Endothelial cell of umbilical vein (primary cell): ENCODE data around the gene CIDEA. TPM values are rescaled to one million over a fixed set of nuclear protein-coding genes. Genes with fewer than 3 reads are reported as not detected.

Source experiments
- BruUV-seq: library from RNA; stranded (reverse); fragments of 400-500 nt; replicated peaks from 2 replicates; lab custom pipeline; 2021; lab: Mats Ljungman, UMichigan
- CTCF ChIA-PET: fragments of 300-600, 350-600 bp; sonication (Branson Sonifier 250); formaldehyde crosslinking; loops from one replicate; lab custom pipeline; 2021; ENCODE audit warnings: antibody characterized with exemption, inconsistent platforms; lab: Charles Lee
- POLR2A ChIA-PET: fragments of 300-600, 350-600 bp; sonication (Branson Sonifier 250); formaldehyde crosslinking; loops from one replicate; lab custom pipeline; 2021; ENCODE audit warnings: antibody characterized with exemption, inconsistent platforms; lab: Charles Lee
- DNase-seq: peaks from one replicate; pipeline ENCODE4 v3.0.0-alpha.2; 2011; ENCODE audit warnings: low read depth, low spot score
- FAIRE-seq: peaks from 2 replicates; lab custom pipeline; 2011; peaks lifted over from hg19 to GRCh38; lab: Jason Lieb, UNC
- H2AFZ ChIP-seq: 2 replicates; pipeline ENCODE4 v1.6.0; 2012; ENCODE audit warnings: low read depth, low read length, control low read depth, inconsistent platforms
- H3K27ac ChIP-seq: 2 replicates; pipeline ENCODE4 v1.5.1; 2011; ENCODE audit warnings: low read depth, mild to moderate bottlenecking, control low read depth, low read length, moderate library complexity; ENCODE audit not compliant: insufficient read depth
- H3K27me3 ChIP-seq, 2 experiments: 2 replicates each; pipeline versions ENCODE4 v1.6.0 to v1.6.1; 2011; ENCODE audit warnings: low read length in 2 of 2, mixed read lengths in 1 of 2; ENCODE audit not compliant: control insufficient read depth in 2 of 2, insufficient read depth in 2 of 2
- H3K36me3 ChIP-seq, 2 experiments: 2 replicates in 1 of 2; 3 replicates in 1 of 2; pipeline ENCODE4 v1.5.1; 2011; ENCODE audit warnings: low read length in 2 of 2, mild to moderate bottlenecking in 1 of 2, moderate library complexity in 1 of 2; ENCODE audit not compliant: control insufficient read depth in 2 of 2, insufficient read depth in 2 of 2; ENCODE audit errors: extremely low read depth in 1 of 2
- H3K4me1 ChIP-seq: 3 replicates; pipeline ENCODE4 v1.5.1; 2011; ENCODE audit warnings: mild to moderate bottlenecking, low read length; ENCODE audit not compliant: control insufficient read depth, insufficient read depth; ENCODE audit errors: extremely low read depth
- H3K4me2 ChIP-seq: 2 replicates; pipeline ENCODE4 v1.6.1; 2011; ENCODE audit warnings: low read length, control low read depth, mixed read lengths; ENCODE audit not compliant: insufficient read depth
- H3K4me3 ChIP-seq, 3 experiments: fragments of 200-600 bp in 1 of 3; sonication (generic), shearing (Covaris generic) in 1 of 3; replicated peaks in 1 of 3; 2 replicates each; pipeline ENCODE4 v1.5.1; 2011 to 2016; ENCODE audit warnings: control low read depth in 3 of 3, low read length in 3 of 3, mild to moderate bottlenecking in 2 of 3, inconsistent platforms in 1 of 3, low read depth in 1 of 3, moderate library complexity in 1 of 3; ENCODE audit not compliant: insufficient read depth in 1 of 3
- H3K79me2 ChIP-seq: 2 replicates; pipeline ENCODE4 v1.6.0; 2012; ENCODE audit warnings: low read length, inconsistent platforms; ENCODE audit not compliant: control insufficient read depth, insufficient read depth
- H3K9ac ChIP-seq: replicated peaks from 2 replicates; pipeline ENCODE3; 2011; ENCODE audit warnings: low read length, control low read depth; ENCODE audit not compliant: insufficient read depth; ENCODE audit errors: extremely low read depth
- H3K9me1 ChIP-seq: replicated peaks from 3 replicates; pipeline ENCODE4 v1.6.0; 2011; ENCODE audit warnings: mild to moderate bottlenecking, low read length; ENCODE audit not compliant: control insufficient read depth, insufficient read depth; ENCODE audit errors: extremely low read depth
- H3K9me3 ChIP-seq: replicated peaks from 2 replicates; pipeline ENCODE4 v1.5.1; 2012; ENCODE audit warnings: low read length, inconsistent platforms; ENCODE audit not compliant: control insufficient read depth, insufficient read depth
- H4K20me1 ChIP-seq: replicated peaks from 2 replicates; pipeline ENCODE3; 2011; ENCODE audit warnings: mild to moderate bottlenecking, low read length; ENCODE audit not compliant: control insufficient read depth, insufficient read depth; ENCODE audit errors: extremely low read depth
- FOS ChIP-seq: IDR thresholded peaks from 2 replicates; pipeline ENCODE4 v1.6.1; 2011; ENCODE audit warnings: mild to moderate bottlenecking, low read length, moderate library complexity, borderline replicate concordance; ENCODE audit not compliant: insufficient read depth
- GATA2 ChIP-seq: IDR thresholded peaks from 2 replicates; pipeline ENCODE4 v1.7.0; 2011; ENCODE audit warnings: low read depth, mild to moderate bottlenecking, moderate library complexity, mixed read lengths, low read length; ENCODE audit not compliant: insufficient read length, insufficient read depth
- JUN ChIP-seq: IDR thresholded peaks from 2 replicates; pipeline ENCODE4 v1.6.1; 2011; ENCODE audit warnings: borderline replicate concordance, low read depth; ENCODE audit not compliant: insufficient read length, insufficient read depth
- MYC ChIP-seq: IDR thresholded peaks from one replicate; pipeline ENCODE4 v1.6.1; 2011; ENCODE audit warnings: mild to moderate bottlenecking, low read depth, low read length
- POLR2AphosphoS5 ChIP-seq: IDR thresholded peaks from 2 replicates; pipeline ENCODE4 v1.6.1; 2012; ENCODE audit warnings: low read depth, mild to moderate bottlenecking, control low read depth, low read length, moderate library complexity; ENCODE audit not compliant: insufficient read depth
- dilution Hi-C: fragments of 300-500 bp; cut with MboI; formaldehyde crosslinking; loops from one replicate; pipeline ENCODE4 v1.15.0; 2019; ENCODE audit warnings: low sequenced_read_pairs; ENCODE audit not compliant: extremely low pct_ligation_motif_present
- intact Hi-C: fragments of 100-400 bp; cut with micrococcal nuclease; formaldehyde crosslinking; loops from one replicate; pipeline ENCODE4 v1.10.0; 2022
- polyA plus RNA-seq, 4 experiments: library from polyadenylated mRNA; depleted of rRNA in 3 of 4; stranded (reverse) in 3 of 4; unstranded in 1 of 4; fragments of >200 nt; gene quantifications; 2 replicates each; pipeline versions ENCODE4 v1.2.1 to v1.2.3, GENCODE V29; 2011 to 2012; ENCODE audit warnings: missing spikeins in 1 of 4
- total RNA-seq: library from RNA; stranded (reverse); gene quantifications from 2 replicates; pipeline ENCODE4 v1.2.3, GENCODE V29; 2021
- TF ChIP-seq, protein P1 (sequence below), 2 donors: IDR thresholded peaks; 1 replicate in 1 of 2; 2 replicates in 1 of 2; pipeline ENCODE4 v1.5.1; 2011; ENCODE audit warnings: low read length in 2 of 2, mild to moderate bottlenecking in 2 of 2, moderate library complexity in 2 of 2, control low read depth in 1 of 2, inconsistent platforms in 1 of 2, low read depth in 1 of 2; ENCODE audit not compliant: insufficient read depth in 1 of 2; ENCODE audit errors: extremely low read depth in 1 of 2
- TF ChIP-seq, protein P2 (sequence below): IDR thresholded peaks from 2 replicates; pipeline ENCODE4 v1.6.1; 2011; ENCODE audit not compliant: insufficient read depth, insufficient read length

Gene CIDEA
- total and polyA plus RNA-seq, 2 donors (not counting 3 experiments of a cell fraction or from before 2014, with no cell fraction given): 0.42 TPM; not detected in 1

DNA sequence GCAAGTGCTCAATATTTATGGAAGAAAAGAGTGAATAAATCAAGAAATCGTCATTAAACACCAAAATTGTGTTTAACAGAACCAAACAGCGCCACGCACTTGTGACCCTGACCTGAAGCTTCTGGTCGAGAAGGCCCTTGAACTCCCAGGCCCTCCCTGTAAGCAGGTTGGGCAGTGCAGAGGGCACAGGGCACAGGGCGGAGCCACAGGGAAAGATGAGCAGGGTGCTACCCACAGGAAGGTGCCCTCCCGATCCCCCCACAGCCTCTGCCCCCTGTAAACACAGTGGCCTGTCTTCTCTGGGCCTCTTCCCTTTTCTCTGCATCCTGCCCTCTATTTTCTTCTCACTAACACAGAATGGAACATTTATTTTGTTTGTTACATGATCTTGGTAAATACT, 37.0 kb downstream of the CIDEA start:
- no peak for FAIRE-seq
- DNase-seq: no peak
- Histone ChIP-seq H3K36me3 (no peaks in the 10 kb centered on the region), H3K27ac (no peak overlapping the region), H3K4me2 (no peak overlapping the region), H3K9me1 (no peaks in the 10 kb centered on the region), H3K4me1 (peaks cover 9% of the 10 kb centered on the region), H4K20me1 (no peaks in the 10 kb centered on the region), H3K27me3 (peaks cover 0 to 2% of the 10 kb centered on the region in 2 experiments), H3K9me3 (no peaks in the 10 kb centered on the region), H3K4me3 (no peak overlapping the region), H3K79me2 (no peaks in the 10 kb centered on the region), H2AFZ (no peak overlapping the region), H3K9ac (no peak overlapping the region)
- TF ChIP-seq, protein P1, sequence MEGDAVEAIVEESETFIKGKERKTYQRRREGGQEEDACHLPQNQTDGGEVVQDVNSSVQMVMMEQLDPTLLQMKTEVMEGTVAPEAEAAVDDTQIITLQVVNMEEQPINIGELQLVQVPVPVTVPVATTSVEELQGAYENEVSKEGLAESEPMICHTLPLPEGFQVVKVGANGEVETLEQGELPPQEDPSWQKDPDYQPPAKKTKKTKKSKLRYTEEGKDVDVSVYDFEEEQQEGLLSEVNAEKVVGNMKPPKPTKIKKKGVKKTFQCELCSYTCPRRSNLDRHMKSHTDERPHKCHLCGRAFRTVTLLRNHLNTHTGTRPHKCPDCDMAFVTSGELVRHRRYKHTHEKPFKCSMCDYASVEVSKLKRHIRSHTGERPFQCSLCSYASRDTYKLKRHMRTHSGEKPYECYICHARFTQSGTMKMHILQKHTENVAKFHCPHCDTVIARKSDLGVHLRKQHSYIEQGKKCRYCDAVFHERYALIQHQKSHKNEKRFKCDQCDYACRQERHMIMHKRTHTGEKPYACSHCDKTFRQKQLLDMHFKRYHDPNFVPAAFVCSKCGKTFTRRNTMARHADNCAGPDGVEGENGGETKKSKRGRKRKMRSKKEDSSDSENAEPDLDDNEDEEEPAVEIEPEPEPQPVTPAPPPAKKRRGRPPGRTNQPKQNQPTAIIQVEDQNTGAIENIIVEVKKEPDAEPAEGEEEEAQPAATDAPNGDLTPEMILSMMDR (IDR thresholded peaks at IDR 0.05; ENCODE audit: extremely low read depth in 1 of 2, insufficient read depth in 1 of 2, low read depth in 1 of 2, low read length in 2 of 2): no peak
- TF ChIP-seq POLR2AphosphoS5 (no peak), GATA2 (no peak), JUN (no peak), FOS (no peak), MYC (no peak)
- TF ChIP-seq, protein P2, sequence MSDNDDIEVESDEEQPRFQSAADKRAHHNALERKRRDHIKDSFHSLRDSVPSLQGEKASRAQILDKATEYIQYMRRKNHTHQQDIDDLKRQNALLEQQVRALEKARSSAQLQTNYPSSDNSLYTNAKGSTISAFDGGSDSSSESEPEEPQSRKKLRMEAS: no peak
- intact Hi-C loops (no loop called here), dilution Hi-C loops (no loop called here)
- POLR2A ChIA-PET: no interaction called here
- BruUV-seq: no TSS peak
- CTCF ChIA-PET: interaction anchor here (1.4 to 1.8 kb wide), 2 partner anchors 9 to 19 kb away, joined by 5 to 6 read pairs; no protein-coding TSS in a partner anchor
